H1 (cell line): ENCODE results near the gene PDE5A.

Source experiments
- BACH1 ChIP-seq: IDR thresholded peaks from 2 replicates; pipeline ENCODE4 v1.6.1; 2012; ENCODE audit warnings: low read length, improper control_type of control experiment
- CTBP2 ChIP-seq: IDR thresholded peaks from 2 replicates; pipeline ENCODE4 v1.7.0; 2011; ENCODE audit warnings: borderline replicate concordance, mild to moderate bottlenecking, moderate library complexity, mixed read lengths, low read length; ENCODE audit not compliant: insufficient read depth, insufficient read length
- EP300 ChIP-seq, 2 experiments: IDR thresholded peaks; 1 replicate in 1 of 2; 2 replicates in 1 of 2; pipeline ENCODE4 v1.6.1; 2011 to 2012; ENCODE audit warnings: low read depth in 2 of 2, low read length in 2 of 2, mild to moderate bottlenecking in 2 of 2, borderline replicate concordance in 1 of 2, inconsistent platforms in 1 of 2, moderate library complexity in 1 of 2
- EZH2 ChIP-seq: fragments of 200-600 bp; sonication (generic); IDR thresholded peaks from 2 replicates; pipeline ENCODE4 v1.7.1; 2012; ENCODE audit warnings: low read depth, mild to moderate bottlenecking, moderate library complexity, low read length, inconsistent platforms; ENCODE audit not compliant: severe bottlenecking
- GABPA ChIP-seq: IDR thresholded peaks from 2 replicates; pipeline ENCODE4 v1.6.1; 2011; ENCODE audit warnings: mild to moderate bottlenecking, low read length, moderate library complexity, borderline replicate concordance; ENCODE audit not compliant: insufficient read depth
- MAFK ChIP-seq: IDR thresholded peaks from 2 replicates; pipeline ENCODE4 v1.6.1; 2012; ENCODE audit warnings: low read depth, mild to moderate bottlenecking, improper control_type of control experiment, low read length
- POLR2AphosphoS5 ChIP-seq: IDR thresholded peaks from 2 replicates; pipeline ENCODE4 v1.6.1; 2011; ENCODE audit warnings: low read depth, low read length
- RAD21 ChIP-seq, 2 experiments: IDR thresholded peaks in 1 of 2; conservative IDR thresholded peaks in 1 of 2; 2 replicates each; pipeline ENCODE4 v1.6.1; 2011; ENCODE audit warnings: low read depth in 2 of 2, low read length in 2 of 2, improper control_type of control experiment in 1 of 2, inconsistent platforms in 1 of 2, mild to moderate bottlenecking in 1 of 2, moderate library complexity in 1 of 2
- TAF7 ChIP-seq: optimal IDR thresholded peaks from 2 replicates; pipeline ENCODE3; 2011; ENCODE audit warnings: low read depth, mild to moderate bottlenecking, inconsistent platforms, low read length, moderate library complexity, borderline replicate concordance
- TCF12 ChIP-seq: IDR thresholded peaks from 2 replicates; pipeline ENCODE4 v1.6.1; 2011; ENCODE audit warnings: low read depth, mild to moderate bottlenecking, low read length
- TF ChIP-seq, protein P1 (sequence below), 3 experiments: IDR thresholded peaks; 1 replicate in 2 of 3; 2 replicates in 1 of 3; pipeline versions ENCODE4 v1.5.1 to v1.6.1; 2011; ENCODE audit warnings: low read length in 3 of 3, mild to moderate bottlenecking in 3 of 3, inconsistent platforms in 2 of 3, low read depth in 1 of 3, moderate library complexity in 1 of 3; ENCODE audit not compliant: insufficient read depth in 1 of 3; ENCODE audit errors: control extremely low read depth in 1 of 3

DNA sequence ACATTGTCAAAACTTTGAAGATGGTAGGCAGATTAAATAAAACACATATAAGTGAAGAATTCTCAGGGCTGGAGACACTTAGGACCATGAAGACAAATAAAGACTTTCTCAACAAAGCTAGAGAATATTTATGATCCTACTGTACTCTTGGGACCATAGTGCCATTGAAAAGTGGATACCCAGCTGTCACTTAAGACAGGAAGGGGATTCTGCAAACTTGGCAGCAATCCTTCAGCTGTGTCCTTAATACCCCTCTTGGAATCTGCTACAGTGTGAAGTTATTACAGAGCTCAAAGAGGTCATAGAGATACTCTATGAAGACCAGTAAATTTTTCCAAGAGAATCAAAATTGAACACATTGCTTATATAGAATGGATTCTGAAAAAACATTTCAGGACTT, 24.3 kb downstream of the PDE5A start:
- TF ChIP-seq CTBP2 (no peak), POLR2AphosphoS5 (no peak), MAFK (no peak), GABPA (no peak), RAD21 (IDR thresholded peaks at IDR 0.05 in 1 of 2, conservative IDR thresholded peaks at IDR 0.05 in 1 of 2; ENCODE audit: low read depth in 2 of 2, low read length in 2 of 2) (no peak), BACH1 (no peak), EP300 (IDR thresholded peaks at IDR 0.05; ENCODE audit: borderline replicate concordance in 1 of 2, low read depth in 2 of 2, low read length in 2 of 2) (no peak), TAF7 (no peak), EZH2 (no peak), TCF12 (no peak)
- TF ChIP-seq, protein P1, sequence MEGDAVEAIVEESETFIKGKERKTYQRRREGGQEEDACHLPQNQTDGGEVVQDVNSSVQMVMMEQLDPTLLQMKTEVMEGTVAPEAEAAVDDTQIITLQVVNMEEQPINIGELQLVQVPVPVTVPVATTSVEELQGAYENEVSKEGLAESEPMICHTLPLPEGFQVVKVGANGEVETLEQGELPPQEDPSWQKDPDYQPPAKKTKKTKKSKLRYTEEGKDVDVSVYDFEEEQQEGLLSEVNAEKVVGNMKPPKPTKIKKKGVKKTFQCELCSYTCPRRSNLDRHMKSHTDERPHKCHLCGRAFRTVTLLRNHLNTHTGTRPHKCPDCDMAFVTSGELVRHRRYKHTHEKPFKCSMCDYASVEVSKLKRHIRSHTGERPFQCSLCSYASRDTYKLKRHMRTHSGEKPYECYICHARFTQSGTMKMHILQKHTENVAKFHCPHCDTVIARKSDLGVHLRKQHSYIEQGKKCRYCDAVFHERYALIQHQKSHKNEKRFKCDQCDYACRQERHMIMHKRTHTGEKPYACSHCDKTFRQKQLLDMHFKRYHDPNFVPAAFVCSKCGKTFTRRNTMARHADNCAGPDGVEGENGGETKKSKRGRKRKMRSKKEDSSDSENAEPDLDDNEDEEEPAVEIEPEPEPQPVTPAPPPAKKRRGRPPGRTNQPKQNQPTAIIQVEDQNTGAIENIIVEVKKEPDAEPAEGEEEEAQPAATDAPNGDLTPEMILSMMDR (IDR thresholded peaks at IDR 0.05; ENCODE audit: control extremely low read depth in 1 of 3, insufficient read depth in 1 of 3, low read depth in 1 of 3, low read length in 3 of 3) = no peak
